Right atrium auricular region (tissue), 2 donors: ENCODE data around the gene AFM. TPM values are rescaled to one million over a fixed set of nuclear protein-coding genes. Genes with fewer than 3 reads are reported as not detected.

Source experiments
- DNase-seq: peaks from one replicate; pipeline ENCODE4 v3.0.0-alpha.2; 2019; ENCODE audit warnings: low spot score
- H3K27ac ChIP-seq, 2 donors: fragments of 200-600 bp; sonication (generic); 1 replicate in 1 of 2; 2 replicates in 1 of 2; pipeline ENCODE4 v1.5.1; 2016 to 2019
- H3K27me3 ChIP-seq, 2 donors: fragments of 200-600 bp; sonication (generic); one replicate each; pipeline versions ENCODE4 v1.5.1 to v1.6.0; 2017 to 2019
- H3K36me3 ChIP-seq: fragments of 200-600 bp; sonication (generic); one replicate; pipeline ENCODE4 v1.5.1; 2016
- H3K4me1 ChIP-seq, 2 donors: fragments of 200-600 bp; sonication (generic); one replicate each; pipeline versions ENCODE4 v1.5.1 to v1.6.0; 2017 to 2019
- H3K4me3 ChIP-seq, 2 donors: fragments of 200-600 bp; sonication (generic); 1 replicate in 1 of 2; 2 replicates in 1 of 2; pipeline ENCODE4 v1.5.1; 2017 to 2019; ENCODE audit warnings: mild to moderate bottlenecking in 1 of 2, moderate library complexity in 1 of 2
- H3K9me3 ChIP-seq, 2 donors: fragments of 200-600 bp; sonication (generic); one replicate each; pipeline ENCODE4 v1.5.1; 2019
- CTCF ChIP-seq, 2 donors: fragments of 200-600 bp; sonication (generic); IDR thresholded peaks; one replicate each; pipeline ENCODE4 v1.5.1; 2019; ENCODE audit warnings: antibody characterized with exemption in 2 of 2
- total RNA-seq, 2 donors: library from RNA; depleted of rRNA; stranded (reverse); fragments of >200 nt; gene quantifications; one replicate each; pipeline ENCODE4 v1.1.0, GENCODE V29; 2016

The AFM gene
- total RNA-seq, 2 donors from 2014 or later: not detected

GRCh38 chr4:73508651-73509050, 27.1 kb downstream of the AFM start:
- H3K4me1 ChIP-seq: no peaks in the 10 kb centered on the region
- no peaks in the 10 kb centered on the region for H3K36me3 ChIP-seq
- no peak overlapping the region for H3K27ac ChIP-seq
- no peak for TF ChIP-seq CTCF (IDR thresholded peaks at IDR 0.05)
- H3K27me3 ChIP-seq: no peaks in the 10 kb centered on the region
- DNase-seq: no peak
- no peaks in the 10 kb centered on the region for H3K9me3 ChIP-seq
- no peak overlapping the region for H3K4me3 ChIP-seq

- Histone ChIP-seq H3K4me1 (no peaks in the 10 kb centered on the region), H3K9me3 (no peaks in the 10 kb centered on the region), H3K27me3 (no peaks in the 10 kb centered on the region), H3K27ac (no peak overlapping the region), H3K36me3 (no peaks in the 10 kb centered on the region), H3K4me3 (no peak overlapping the region)
- no peak for TF ChIP-seq CTCF (IDR thresholded peaks at IDR 0.05)
- DNase-seq: no peak
These were observed 36.8 kb downstream of the AFM start for GRCh38 chr4:73518340-73518739.

GRCh38 chr4:73520821-73521220, 39.3 kb downstream of the AFM start:
- H3K27ac ChIP-seq: no peak overlapping the region
- no peaks in the 10 kb centered on the region for H3K9me3 ChIP-seq
- H3K36me3 ChIP-seq: no peaks in the 10 kb centered on the region
- DNase-seq: no peak
- H3K4me1 ChIP-seq: no peaks in the 10 kb centered on the region
- TF ChIP-seq CTCF (IDR thresholded peaks at IDR 0.05): no peak
- no peak overlapping the region for H3K4me3 ChIP-seq
- H3K27me3 ChIP-seq: no peaks in the 10 kb centered on the region

- H3K27ac ChIP-seq: no peak overlapping the region
These were observed 41.6 kb downstream of the AFM start for GRCh38 chr4:73523126-73523525.

GRCh38 chr4:73525611-73526010, 44.1 kb downstream of the AFM start:
- Histone ChIP-seq H3K36me3 (no peaks in the 10 kb centered on the region), H3K4me3 (no peak overlapping the region), H3K27ac (no peak overlapping the region), H3K4me1 (no peaks in the 10 kb centered on the region), H3K27me3 (no peaks in the 10 kb centered on the region), H3K9me3 (no peaks in the 10 kb centered on the region)
- TF ChIP-seq CTCF (IDR thresholded peaks at IDR 0.05): no peak
- no peak for DNase-seq

More at GRCh38 chr4:73523126-73523525, 41.6 kb downstream of the AFM start:
- H3K4me1 ChIP-seq: no peaks in the 10 kb centered on the region
- no peaks in the 10 kb centered on the region for H3K9me3 ChIP-seq
- DNase-seq: no peak
- H3K27me3 ChIP-seq: no peaks in the 10 kb centered on the region
- no peak overlapping the region for H3K4me3 ChIP-seq
- no peaks in the 10 kb centered on the region for H3K36me3 ChIP-seq
- TF ChIP-seq CTCF (IDR thresholded peaks at IDR 0.05): no peak

GRCh38 chr4:73527196-73527595, 45.7 kb downstream of the AFM start:
- no peaks in the 10 kb centered on the region for H3K27me3 ChIP-seq
- H3K9me3 ChIP-seq: no peaks in the 10 kb centered on the region
- no peaks in the 10 kb centered on the region for H3K4me1 ChIP-seq
- no peak for TF ChIP-seq CTCF (IDR thresholded peaks at IDR 0.05)
- no peak overlapping the region for H3K27ac ChIP-seq
- DNase-seq: no peak
- no peaks in the 10 kb centered on the region for H3K36me3 ChIP-seq
- no peak overlapping the region for H3K4me3 ChIP-seq
